Activated CD4-positive, alpha-beta T cell treated with anti-CD3 and anti-CD28 coated beads, Interleukin-10, Interleukin-2, amounts not matched to agents 100 ng/mL and 50 ng/mL, durations not matched to agents 16 hours and 8 hours (primary cell): ENCODE results near the gene ZNF264.
"Not testable (repeated sequence)": the region's sequence is repeated elsewhere in the genome, so short reads cannot be mapped to it uniquely, and the experiment has no call there.

Experiments used
- DNase-seq: peaks from one replicate; pipeline ENCODE4 v3.0.0-alpha.2; 2020

Gene ZNF264

DNA sequence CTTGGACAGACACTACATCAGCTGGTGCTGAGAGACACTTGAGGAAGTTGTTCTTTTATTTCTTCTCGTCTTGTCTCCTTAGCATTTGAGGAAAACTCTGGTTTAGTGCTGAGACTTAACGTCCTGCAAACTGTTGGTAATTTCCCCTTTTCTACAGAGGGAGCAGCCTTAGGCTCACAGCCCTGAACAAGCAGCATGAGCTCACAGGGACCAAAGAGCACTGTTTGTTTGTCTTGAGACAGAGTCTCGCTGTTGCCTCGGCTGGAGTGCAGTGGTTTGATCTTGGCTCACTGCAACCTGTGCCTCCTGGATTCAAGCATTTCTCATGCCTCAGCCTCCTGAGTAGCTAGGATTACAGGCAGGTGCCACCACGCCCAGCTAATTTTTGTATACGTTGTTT lies 54.7 kb downstream of the ZNF264 start:
- DNase-seq = no peak

DNA sequence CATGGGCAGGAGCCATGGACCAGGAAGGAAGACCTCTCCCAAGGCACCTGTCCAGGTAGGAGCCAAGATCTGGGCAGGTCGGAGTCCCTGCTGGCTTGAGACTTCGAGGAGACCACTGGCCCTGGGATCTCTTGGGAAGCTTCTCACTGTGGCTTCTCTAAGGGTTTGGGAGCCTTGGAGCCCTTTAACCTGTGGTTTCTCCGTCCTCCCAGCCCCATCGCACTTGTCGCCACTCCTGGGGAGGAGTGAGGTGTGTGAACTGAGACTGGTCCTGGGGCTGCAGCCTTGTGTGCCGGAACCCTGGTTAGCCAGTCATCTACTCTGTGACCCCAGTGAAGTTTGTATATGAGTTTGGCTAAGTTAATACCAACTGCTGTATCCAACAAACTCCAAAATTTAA lies 57.3 kb downstream of the ZNF264 start:
- DNase-seq = no peak

GRCh38 chr19:57249329-57249728 lies 58.0 kb downstream of the ZNF264 start:
- DNase-seq = no peak

DNA sequence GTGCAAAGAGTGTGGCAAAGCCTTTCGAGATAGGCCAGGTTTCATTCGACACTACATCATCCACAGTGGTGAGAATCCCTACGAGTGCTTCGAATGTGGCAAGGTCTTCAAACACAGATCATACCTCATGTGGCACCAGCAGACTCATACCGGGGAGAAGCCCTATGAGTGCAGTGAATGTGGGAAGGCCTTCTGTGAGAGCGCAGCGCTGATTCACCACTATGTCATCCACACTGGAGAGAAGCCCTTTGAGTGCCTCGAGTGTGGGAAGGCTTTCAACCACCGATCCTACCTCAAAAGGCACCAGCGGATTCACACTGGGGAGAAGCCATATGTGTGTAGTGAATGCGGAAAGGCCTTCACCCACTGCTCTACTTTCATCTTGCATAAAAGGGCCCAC lies 62.5 kb downstream of the ZNF264 start:
- DNase-seq = not testable (repeated sequence)

DNA sequence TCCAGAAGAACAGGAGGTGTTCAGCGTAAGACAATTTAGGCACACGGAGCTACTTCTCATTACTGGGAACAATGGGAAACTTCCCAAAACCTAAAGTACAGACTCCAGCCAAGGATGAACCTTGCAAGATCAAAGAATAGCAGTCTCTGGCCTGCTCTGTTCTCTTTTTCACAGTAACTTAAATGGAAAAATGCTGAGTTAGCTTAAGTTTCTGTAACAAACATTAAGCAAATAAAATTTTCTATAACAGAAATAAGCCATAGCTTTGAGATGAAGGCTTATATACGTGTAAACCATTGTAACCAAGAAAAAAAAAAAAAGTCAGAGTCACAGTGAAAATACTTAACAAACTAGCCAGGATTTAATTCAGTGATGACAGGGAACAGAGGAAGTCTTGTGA lies 70.7 kb downstream of the ZNF264 start:
- DNase-seq = no peak

DNA sequence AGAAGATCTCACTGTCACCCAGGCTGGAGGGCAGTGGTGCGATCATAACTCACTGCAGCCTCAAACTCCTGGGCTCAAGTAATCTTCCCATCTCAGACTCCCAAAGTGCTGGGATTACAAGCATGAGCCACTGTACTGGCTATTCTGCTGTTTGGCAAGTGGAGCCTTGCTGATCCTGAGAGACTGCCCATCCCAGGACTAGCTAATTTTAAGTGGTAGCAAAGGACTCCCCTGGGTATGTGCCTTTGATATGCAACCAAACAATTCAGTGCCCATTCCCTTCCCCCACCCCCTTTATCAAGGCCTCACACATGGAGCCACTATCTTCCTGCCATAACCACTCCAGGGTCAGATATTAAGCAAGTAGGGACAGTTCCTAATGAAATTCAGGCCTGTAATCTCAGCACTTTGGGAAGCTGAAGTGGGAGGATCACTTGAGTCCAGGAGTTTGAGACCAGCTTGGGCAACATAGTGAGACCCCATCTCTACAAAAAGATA lies 72.0 kb downstream of the ZNF264 start:
- DNase-seq = no peak

DNA sequence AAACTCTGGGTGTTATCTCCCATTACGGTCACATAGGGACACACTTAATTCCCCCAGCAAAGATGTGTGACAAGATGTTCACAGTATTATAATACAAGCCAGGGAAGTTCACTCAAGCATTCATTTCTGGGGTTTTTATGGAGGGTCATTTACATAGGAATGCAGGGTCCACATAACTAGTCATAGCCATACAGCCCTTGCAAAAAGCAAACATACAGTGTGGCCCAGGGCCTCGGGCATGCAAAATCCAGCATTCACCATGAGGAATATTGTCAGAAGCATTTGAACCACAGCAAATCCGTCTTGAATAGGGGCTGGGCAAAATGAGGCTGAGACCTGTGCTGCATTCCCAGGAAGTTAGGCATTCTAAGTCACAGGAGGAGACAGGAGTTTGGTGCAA lies 76.0 kb downstream of the ZNF264 start:
- DNase-seq = no peak

GRCh38 chr19:57269515-57270250 lies 78.4 kb downstream of the ZNF264 start:
- DNase-seq = peak; percentile 28

DNA sequence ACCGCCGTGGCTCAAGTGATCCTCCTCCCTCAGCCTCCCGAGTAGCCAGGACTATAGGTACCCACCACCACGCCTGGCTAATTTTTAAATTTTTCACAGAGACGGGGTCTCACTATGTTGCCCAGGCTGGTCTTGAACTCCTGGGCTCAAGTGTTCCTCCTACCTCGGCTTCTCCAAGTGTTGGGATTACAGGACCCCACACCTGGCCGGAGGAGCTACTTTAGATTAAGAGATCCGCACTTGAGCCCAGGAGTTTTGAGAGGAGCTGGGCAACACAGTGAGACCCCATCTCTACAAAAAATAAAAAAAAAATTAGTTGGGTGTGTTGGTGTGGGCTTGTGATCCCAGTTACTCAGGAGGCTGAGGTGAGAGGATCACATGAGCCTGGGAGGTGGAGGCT lies 80.0 kb downstream of the ZNF264 start:
- DNase-seq = no peak
